Activated gamma-delta T cell treated with Interleukin-2 at 50 U/mL for 16 hours (primary cell): ENCODE measurements around the gene XXYLT1.
A peak's percentile ranks its signal among the peaks of the same experiment; 100 is the strongest.

Source experiments
- DNase-seq: peaks from one replicate; pipeline ENCODE4 v3.0.0-alpha.2; 2020

XXYLT1 gene

GRCh38 chr3:195164573-195165264 lies 106.2 kb downstream of the XXYLT1 start:
- no peak for DNase-seq

- DNase-seq: no peak
These were observed 107.0 kb downstream of the XXYLT1 start for GRCh38 chr3:195163719-195164572.

GRCh38 chr3:195162816-195163215 lies 108.1 kb downstream of the XXYLT1 start:
- no peak for DNase-seq

GRCh38 chr3:195162033-195162669 lies 108.8 kb downstream of the XXYLT1 start:
- DNase-seq: peak; percentile 10

GRCh38 chr3:195160908-195161434 lies 110.0 kb downstream of the XXYLT1 start:
- DNase-seq: no peak

GRCh38 chr3:195160257-195160898 lies 110.6 kb downstream of the XXYLT1 start:
- no peak for DNase-seq

GRCh38 chr3:195159814-195160165 lies 111.2 kb downstream of the XXYLT1 start:
- DNase-seq: no peak

GRCh38 chr3:195159117-195159813 lies 111.7 kb downstream of the XXYLT1 start:
- no peak for DNase-seq

GRCh38 chr3:195156286-195156890 lies 114.6 kb downstream of the XXYLT1 start:
- DNase-seq: no peak

GRCh38 chr3:195155570-195156241 lies 115.3 kb downstream of the XXYLT1 start:
- DNase-seq: no peak

- DNase-seq: no peak
These were observed 116.0 kb downstream of the XXYLT1 start for GRCh38 chr3:195154793-195155535.

GRCh38 chr3:195154111-195154791 lies 116.7 kb downstream of the XXYLT1 start:
- DNase-seq: no peak

- DNase-seq: no peak
These were observed 117.3 kb downstream of the XXYLT1 start for GRCh38 chr3:195153653-195154052.

GRCh38 chr3:195153130-195153529 lies 117.8 kb downstream of the XXYLT1 start:
- no peak for DNase-seq

- no peak for DNase-seq
These were observed 119.0 kb downstream of the XXYLT1 start for GRCh38 chr3:195151866-195152541.

GRCh38 chr3:195151402-195151801 lies 119.6 kb downstream of the XXYLT1 start:
- no peak for DNase-seq

GRCh38 chr3:195150181-195151118 lies 120.5 kb downstream of the XXYLT1 start:
- DNase-seq: peak; percentile 13
